Upper lobe of right lung (tissue), 1 donor: ENCODE data around the gene CHST11. TPM values are rescaled to one million over a fixed set of nuclear protein-coding genes. Genes with fewer than 3 reads are reported as not detected.

Experiments used
- ATAC-seq: fragments of 200-7000 bp; cut with Tn5 transposase; one replicate; pipeline ENCODE4 v1.9.1; 2020; ENCODE audit warnings: mild to moderate bottlenecking, moderate library complexity
- DNase-seq: peaks from one replicate; pipeline ENCODE4 v3.0.0-alpha.2; 2020
- H3K27ac ChIP-seq: fragments of 200-600 bp; one replicate; pipeline ENCODE4 v1.8.0; 2022
- H3K27me3 ChIP-seq: fragments of 200-600 bp; one replicate; pipeline ENCODE4 v1.8.0; 2022; ENCODE audit warnings: mild to moderate bottlenecking
- H3K36me3 ChIP-seq: fragments of 200-600 bp; one replicate; pipeline ENCODE4 v1.8.0; 2022
- H3K4me1 ChIP-seq: fragments of 200-600 bp; one replicate; pipeline ENCODE4 v1.8.0; 2022
- H3K4me3 ChIP-seq: fragments of 200-600 bp; one replicate; pipeline ENCODE4 v1.8.0; 2022; ENCODE audit warnings: mild to moderate bottlenecking
- H3K9me3 ChIP-seq: fragments of 200-600 bp; one replicate; pipeline ENCODE4 v1.8.0; 2022
- intact Hi-C: fragments of 100-400 bp; cut with DNase I; formaldehyde crosslinking; loops from one replicate; pipeline ENCODE4 v1.11.0; 2022
- total RNA-seq: library from RNA; stranded (reverse); fragmentation: NEBNext Ultra II Directional; extraction: Animal tissue kit (Norgen Biotek cat#: 25700); gene quantifications from one replicate; pipeline ENCODE4 v1.2.1, GENCODE V29; 2021
- TF ChIP-seq, protein P1 (sequence below): fragments of 200-600 bp; IDR thresholded peaks from one replicate; pipeline ENCODE4 v1.8.0; 2022; ENCODE audit warnings: antibody characterized with exemption
- donor health status: DM: no; HTN: yes; CAD: no; lungs with severe emphysema.

Gene CHST11
- total RNA-seq, 1 donor from 2014 or later: 56.6 TPM

DNA sequence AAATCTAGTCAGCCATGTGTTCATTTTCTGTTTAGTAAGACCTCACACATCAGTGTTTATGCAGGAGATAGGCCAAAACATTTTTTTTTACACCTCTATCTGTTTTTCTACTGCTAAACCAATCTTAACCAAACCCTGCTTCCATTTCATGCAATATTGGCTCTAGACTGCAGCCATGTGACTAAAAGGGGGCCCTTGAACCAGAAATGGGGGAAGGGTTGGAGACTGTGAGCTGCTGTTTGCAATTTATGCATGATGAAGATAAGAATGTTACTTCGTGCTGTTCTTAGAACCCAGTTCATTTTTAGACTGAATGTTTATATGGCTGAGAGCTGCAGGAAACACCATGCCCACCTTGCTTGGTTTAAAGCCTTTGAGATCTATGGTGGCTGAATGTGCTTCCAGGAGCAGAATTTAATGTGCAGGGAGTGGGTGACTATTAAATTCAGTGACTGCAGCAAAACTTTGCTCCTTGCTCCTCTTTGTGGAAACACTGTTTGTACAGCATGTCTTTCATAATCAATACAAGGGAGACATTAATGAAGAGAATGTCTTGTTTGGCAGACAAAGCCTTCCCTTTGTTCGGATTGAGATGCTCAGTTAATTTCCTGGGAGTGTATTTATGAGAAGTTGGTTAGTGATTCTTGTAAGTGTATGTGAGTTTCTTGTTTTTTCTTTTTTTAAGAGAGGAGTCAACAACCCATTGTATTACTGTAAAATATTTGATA, 53.6 kb downstream of the CHST11 start:
- Histone ChIP-seq H3K4me1 (peaks cover 26% of the 10 kb centered on the region), H3K4me3 (no peak overlapping the region), H3K27ac (no peak overlapping the region), H3K36me3 (no peaks in the 10 kb centered on the region), H3K9me3 (no peaks in the 10 kb centered on the region), H3K27me3 (no peaks in the 10 kb centered on the region)
- intact Hi-C loops: no loop called here
- no peak for DNase-seq
- TF ChIP-seq, protein P1, sequence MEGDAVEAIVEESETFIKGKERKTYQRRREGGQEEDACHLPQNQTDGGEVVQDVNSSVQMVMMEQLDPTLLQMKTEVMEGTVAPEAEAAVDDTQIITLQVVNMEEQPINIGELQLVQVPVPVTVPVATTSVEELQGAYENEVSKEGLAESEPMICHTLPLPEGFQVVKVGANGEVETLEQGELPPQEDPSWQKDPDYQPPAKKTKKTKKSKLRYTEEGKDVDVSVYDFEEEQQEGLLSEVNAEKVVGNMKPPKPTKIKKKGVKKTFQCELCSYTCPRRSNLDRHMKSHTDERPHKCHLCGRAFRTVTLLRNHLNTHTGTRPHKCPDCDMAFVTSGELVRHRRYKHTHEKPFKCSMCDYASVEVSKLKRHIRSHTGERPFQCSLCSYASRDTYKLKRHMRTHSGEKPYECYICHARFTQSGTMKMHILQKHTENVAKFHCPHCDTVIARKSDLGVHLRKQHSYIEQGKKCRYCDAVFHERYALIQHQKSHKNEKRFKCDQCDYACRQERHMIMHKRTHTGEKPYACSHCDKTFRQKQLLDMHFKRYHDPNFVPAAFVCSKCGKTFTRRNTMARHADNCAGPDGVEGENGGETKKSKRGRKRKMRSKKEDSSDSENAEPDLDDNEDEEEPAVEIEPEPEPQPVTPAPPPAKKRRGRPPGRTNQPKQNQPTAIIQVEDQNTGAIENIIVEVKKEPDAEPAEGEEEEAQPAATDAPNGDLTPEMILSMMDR: no peak
- no peak for ATAC-seq

DNA sequence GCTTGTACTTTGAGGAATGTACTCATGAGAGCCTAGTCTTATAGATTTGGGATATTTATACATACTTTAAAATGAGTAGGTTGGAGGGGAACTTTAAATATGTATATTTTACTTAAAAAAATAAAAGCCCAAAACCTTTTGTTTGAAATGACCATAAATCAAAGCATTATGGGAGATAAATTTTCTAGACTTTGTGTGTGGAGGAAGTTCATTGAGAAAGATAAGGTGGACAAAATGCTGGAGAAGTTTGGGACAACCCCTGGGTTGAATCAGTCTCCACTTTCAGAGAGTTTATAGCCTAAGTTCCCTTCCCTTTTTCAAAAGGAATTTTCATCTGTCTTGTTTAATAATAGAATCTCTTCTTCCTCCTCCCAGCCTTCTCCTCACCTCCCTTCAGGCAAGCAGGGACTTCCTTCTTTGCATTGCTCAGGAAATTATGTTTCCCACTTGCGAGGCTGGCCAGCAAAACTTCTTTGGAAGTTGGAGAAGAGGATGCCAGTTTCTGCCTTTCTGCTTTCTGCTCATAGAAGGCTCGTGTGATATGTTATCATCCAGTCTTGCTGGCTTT, 54.2 kb downstream of the CHST11 start:
- H3K27ac ChIP-seq: no peak overlapping the region
- ATAC-seq: no peak
- H3K27me3 ChIP-seq: no peaks in the 10 kb centered on the region
- intact Hi-C loops: no loop called here
- no peak for DNase-seq
- H3K36me3 ChIP-seq: no peaks in the 10 kb centered on the region
- TF ChIP-seq, protein P1: no peak
- no peak overlapping the region for H3K4me3 ChIP-seq
- peaks cover 22% of the 10 kb centered on the region for H3K4me1 ChIP-seq
- H3K9me3 ChIP-seq: no peaks in the 10 kb centered on the region

DNA sequence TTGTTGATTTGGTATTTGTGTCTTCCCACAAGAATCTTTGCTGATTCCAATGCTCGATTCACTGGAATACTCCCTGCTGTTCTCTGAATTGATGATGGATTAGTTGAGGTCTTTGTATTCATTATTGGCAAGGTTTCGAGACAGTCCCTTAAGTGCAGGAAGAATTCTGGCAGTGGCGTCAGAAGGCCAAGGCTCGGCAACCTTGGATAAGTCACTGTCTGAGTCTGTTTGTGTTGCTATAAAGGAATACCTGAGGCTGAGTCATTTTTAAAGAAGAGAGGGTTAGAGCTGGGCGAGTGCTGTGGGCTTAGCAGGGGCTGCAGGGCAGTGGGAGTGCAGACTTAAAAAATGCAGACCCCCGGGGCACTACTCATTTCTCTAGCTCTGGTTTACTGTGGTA, 56.9 kb downstream of the CHST11 start:
- Histone ChIP-seq H3K27ac (no peak overlapping the region), H3K4me1 (peaks cover 22% of the 10 kb centered on the region), H3K27me3 (no peaks in the 10 kb centered on the region), H3K9me3 (no peaks in the 10 kb centered on the region), H3K36me3 (no peaks in the 10 kb centered on the region), H3K4me3 (no peak overlapping the region)
- intact Hi-C loops: no loop called here
- ATAC-seq (no peak), DNase-seq (no peak)
- TF ChIP-seq, protein P1: no peak

DNA sequence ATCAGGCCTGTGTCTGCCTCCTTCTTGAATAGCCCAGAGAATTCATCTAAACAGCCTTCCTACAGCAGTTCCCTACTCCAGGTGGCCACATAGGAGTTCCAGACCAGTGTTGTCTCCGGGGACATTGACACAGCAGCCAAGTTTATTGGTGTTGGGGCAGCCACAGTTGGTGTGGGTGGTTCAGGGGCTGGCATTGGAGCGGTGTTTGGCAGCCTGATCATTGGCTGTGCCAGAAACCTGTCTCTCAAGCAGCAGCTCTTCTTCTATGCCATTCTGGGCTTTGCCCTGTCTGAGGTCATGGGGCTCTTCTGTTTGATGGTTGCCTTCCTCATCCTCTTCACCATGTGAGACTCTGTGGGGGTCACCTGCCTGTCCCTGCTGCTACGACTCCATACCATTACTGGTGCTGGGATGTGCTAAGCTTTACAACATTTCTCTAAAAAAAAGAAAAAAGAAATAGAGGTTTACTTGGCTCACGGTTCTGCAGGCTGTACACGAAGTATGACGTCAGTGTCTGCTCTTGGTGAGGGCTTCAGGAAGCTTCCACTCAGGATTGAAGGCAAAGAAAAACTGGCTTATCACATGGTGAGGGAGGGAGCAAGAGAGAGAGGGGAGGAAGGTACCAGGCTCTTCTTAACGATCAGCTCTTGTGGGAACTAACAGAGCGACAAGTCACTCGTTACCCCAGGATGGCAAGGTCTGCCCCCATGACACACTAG, 57.5 kb downstream of the CHST11 start:
- Histone ChIP-seq H3K9me3 (no peaks in the 10 kb centered on the region), H3K27ac (no peak overlapping the region), H3K27me3 (no peaks in the 10 kb centered on the region), H3K36me3 (no peaks in the 10 kb centered on the region), H3K4me1 (peaks cover 24% of the 10 kb centered on the region), H3K4me3 (no peak overlapping the region)
- TF ChIP-seq, protein P1: no peak
- DNase-seq (no peak), ATAC-seq (no peak)
- intact Hi-C loops: no loop called here

DNA sequence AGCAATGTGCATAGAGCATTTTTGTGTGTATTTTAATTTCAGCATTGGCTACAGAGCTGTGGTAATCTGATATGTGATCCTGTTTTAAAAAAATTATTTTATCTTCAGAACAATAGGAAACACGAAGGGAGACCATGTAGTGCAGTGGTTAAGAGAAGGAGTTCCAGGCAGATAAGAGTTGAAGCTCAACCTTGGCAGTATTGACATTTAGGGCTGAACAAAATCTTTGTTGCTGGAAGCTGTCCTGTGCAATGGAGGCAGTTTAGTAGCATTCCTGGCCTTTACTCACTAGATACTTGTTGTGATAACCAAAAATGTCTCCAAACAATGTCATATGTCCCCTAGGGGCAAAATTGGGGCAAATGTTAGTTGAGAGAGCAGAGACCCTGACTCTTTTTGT, 59.2 kb downstream of the CHST11 start:
- DNase-seq (no peak), ATAC-seq (no peak)
- intact Hi-C loops: no loop called here
- TF ChIP-seq, protein P1: no peak
- no peaks in the 10 kb centered on the region for H3K36me3 ChIP-seq
- no peak overlapping the region for H3K4me3 ChIP-seq
- peaks cover 28% of the 10 kb centered on the region for H3K4me1 ChIP-seq
- no peak overlapping the region for H3K27ac ChIP-seq
- no peaks in the 10 kb centered on the region for H3K9me3 ChIP-seq
- H3K27me3 ChIP-seq: no peaks in the 10 kb centered on the region
